PC-3 (cell line): ENCODE measurements around the gene HOXA9. TPM values are rescaled to one million over a fixed set of nuclear protein-coding genes. Genes with fewer than 3 reads are reported as not detected.
A peak's percentile ranks its signal among the peaks of the same experiment; 100 is the strongest.

Source experiments
- ATAC-seq: fragments of 200-7000 bp; cut with Tn5 transposase; 2 replicates; pipeline ENCODE4 v1.9.1; 2020; ENCODE audit warnings: mild to moderate bottlenecking, moderate library complexity
- BruUV-seq: library from RNA; stranded (reverse); fragments of 400-500 nt; replicated peaks from 2 replicates; lab custom pipeline; 2021; lab: Mats Ljungman, UMichigan
- CTCF ChIA-PET: fragments of 300-600 bp; sonication (Branson Sonifier 250); formaldehyde crosslinking; loops from one replicate; lab custom pipeline; 2022; ENCODE audit warnings: antibody characterized with exemption; lab: Charles Lee
- POLR2A ChIA-PET: fragments of 300-600 bp; sonication (Branson Sonifier 250); formaldehyde crosslinking; loops from one replicate; lab custom pipeline; 2022; ENCODE audit warnings: antibody characterized with exemption; ENCODE audit not compliant: unreplicated experiment; lab: Charles Lee
- DNase-seq: peaks from one replicate; pipeline ENCODE4 v3.0.0-alpha.2; 2015
- H2AFZ ChIP-seq: fragments of 300-600 bp; sonication (generic); 2 replicates; pipeline ENCODE4 v1.6.0; 2016; ENCODE audit warnings: antibody characterized with exemption, low read length
- H3F3A ChIP-seq: fragments of 300-600 bp; sonication (generic); one replicate; pipeline ENCODE4 v1.6.0; 2017; ENCODE audit warnings: antibody characterized with exemption, low read length, control low read depth, mild to moderate bottlenecking; ENCODE audit not compliant: unreplicated experiment
- H3K27ac ChIP-seq: fragments of 300-600 bp; sonication (generic); 2 replicates; pipeline ENCODE4 v1.5.1; 2016; ENCODE audit warnings: mild to moderate bottlenecking, low read length
- H3K27me3 ChIP-seq: fragments of 300-600 bp; sonication (generic); 2 replicates; pipeline ENCODE4 v1.6.1; 2016; ENCODE audit warnings: low read length, mixed read lengths
- H3K36me3 ChIP-seq: fragments of 300-600 bp; sonication (generic); 2 replicates; pipeline ENCODE4 v1.6.1; 2016; ENCODE audit warnings: low read depth, mixed run types, low read length, mixed read lengths
- H3K4me1 ChIP-seq: fragments of 300-600 bp; sonication (generic); 2 replicates; pipeline ENCODE4 v1.5.1; 2016; ENCODE audit warnings: low read length; ENCODE audit not compliant: insufficient read depth
- H3K4me2 ChIP-seq: fragments of 300-600 bp; sonication (generic); 2 replicates; pipeline ENCODE4 v1.6.0; 2016; ENCODE audit warnings: low read length
- H3K4me3 ChIP-seq: fragments of 300-600 bp; sonication (generic); 2 replicates; pipeline ENCODE4 v1.5.1; 2016; ENCODE audit warnings: mild to moderate bottlenecking, low read length, mixed read lengths
- H3K79me2 ChIP-seq: fragments of 300-600 bp; sonication (generic); 2 replicates; pipeline ENCODE4 v1.6.1; 2017; ENCODE audit warnings: low read length, mixed read lengths
- H3K9ac ChIP-seq: fragments of 300-600 bp; sonication (generic); 2 replicates; pipeline ENCODE4 v1.6.0; 2016; ENCODE audit warnings: mild to moderate bottlenecking, low read length
- H3K9me2 ChIP-seq: fragments of 300-600 bp; sonication (generic); replicated peaks from 2 replicates; pipeline ENCODE4 v1.6.1; 2016; ENCODE audit warnings: mixed run types, low read length, mixed read lengths
- H3K9me3 ChIP-seq: fragments of 300-600 bp; sonication (generic); 2 replicates; pipeline ENCODE4 v1.6.1; 2016; ENCODE audit warnings: low read length, mixed read lengths
- H4K20me1 ChIP-seq: fragments of 300-600 bp; sonication (generic); 2 replicates; pipeline ENCODE4 v1.6.1; 2016; ENCODE audit warnings: low read length, mixed read lengths
- EZH2 ChIP-seq: fragments of 300-600 bp; sonication (generic); IDR thresholded peaks from one replicate; pipeline ENCODE4 v1.6.1; 2017; ENCODE audit warnings: antibody characterized with exemption, mild to moderate bottlenecking, low read length; ENCODE audit not compliant: unreplicated experiment
- EZH2phosphoT487 ChIP-seq: fragments of 300-600 bp; sonication (generic); IDR thresholded peaks from 2 replicates; pipeline ENCODE4 v1.6.1; 2018; ENCODE audit warnings: mild to moderate bottlenecking, antibody characterized with exemption, low read length, borderline replicate concordance
- intact Hi-C: fragments of 100-400 bp; cut with micrococcal nuclease; formaldehyde crosslinking; loops from 2 replicates; pipeline ENCODE4 v1.9.0; 2023
- total RNA-seq: library from RNA; depleted of rRNA; stranded (reverse); fragments of >200 nt; gene quantifications from 2 replicates; pipeline ENCODE4 v1.2.3, GENCODE V29; 2014
- TF ChIP-seq, protein P1 (sequence below): fragments of 300-600 bp; sonication (generic); conservative IDR thresholded peaks from 2 replicates; pipeline ENCODE4 v1.5.1; 2017; ENCODE audit warnings: antibody characterized with exemption, low read depth, mild to moderate bottlenecking, low read length

HOXA9 gene
- total RNA-seq, 1 experiment from 2014 or later: 69.0 TPM

- no peak for TF ChIP-seq EZH2phosphoT487
- TF ChIP-seq, protein P1, sequence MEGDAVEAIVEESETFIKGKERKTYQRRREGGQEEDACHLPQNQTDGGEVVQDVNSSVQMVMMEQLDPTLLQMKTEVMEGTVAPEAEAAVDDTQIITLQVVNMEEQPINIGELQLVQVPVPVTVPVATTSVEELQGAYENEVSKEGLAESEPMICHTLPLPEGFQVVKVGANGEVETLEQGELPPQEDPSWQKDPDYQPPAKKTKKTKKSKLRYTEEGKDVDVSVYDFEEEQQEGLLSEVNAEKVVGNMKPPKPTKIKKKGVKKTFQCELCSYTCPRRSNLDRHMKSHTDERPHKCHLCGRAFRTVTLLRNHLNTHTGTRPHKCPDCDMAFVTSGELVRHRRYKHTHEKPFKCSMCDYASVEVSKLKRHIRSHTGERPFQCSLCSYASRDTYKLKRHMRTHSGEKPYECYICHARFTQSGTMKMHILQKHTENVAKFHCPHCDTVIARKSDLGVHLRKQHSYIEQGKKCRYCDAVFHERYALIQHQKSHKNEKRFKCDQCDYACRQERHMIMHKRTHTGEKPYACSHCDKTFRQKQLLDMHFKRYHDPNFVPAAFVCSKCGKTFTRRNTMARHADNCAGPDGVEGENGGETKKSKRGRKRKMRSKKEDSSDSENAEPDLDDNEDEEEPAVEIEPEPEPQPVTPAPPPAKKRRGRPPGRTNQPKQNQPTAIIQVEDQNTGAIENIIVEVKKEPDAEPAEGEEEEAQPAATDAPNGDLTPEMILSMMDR: no peak
- no peak for TF ChIP-seq EZH2
- ATAC-seq (no peak), DNase-seq (peak; percentile 48)
- Histone ChIP-seq H4K20me1 (peaks cover 15% of the 10 kb centered on the region), H3K79me2 (peaks cover 100% of the 10 kb centered on the region), H3K27me3 (no peaks in the 10 kb centered on the region), H3K4me2 (peak overlapping the region; percentile 93), H3K4me1 (peaks cover 11% of the 10 kb centered on the region), H3K27ac (peak overlapping the region; percentile 97), H3K36me3 (peaks cover 22% of the 10 kb centered on the region), H3K4me3 (peak overlapping the region; percentile 84), H3K9me2 (no peaks in the 10 kb centered on the region), H3K9me3 (no peaks in the 10 kb centered on the region), H2AFZ (no peak overlapping the region), H3F3A (peaks cover 2% of the 10 kb centered on the region), H3K9ac (peak overlapping the region; percentile 90)
- BruUV-seq: no TSS peak
- POLR2A ChIA-PET: interaction anchor here (0.5 to 1.3 kb wide), 4 partner anchors 13 to 573 kb away, joined by 3 to 7 read pairs (median 4); no protein-coding TSS in a partner anchor
- CTCF ChIA-PET: interaction anchor here (1.4 kb wide), 1 partner anchor 12 kb away, joined by 4 read pairs; no protein-coding TSS in a partner anchor
- intact Hi-C loops: loop anchor here (5.0 kb wide), 3 partner anchors 34 to 1011 kb away; partner anchors contain the start of genes CBX3, HNRNPA2B1 and HOXA13
Observed at GRCh38 chr7:27167916-27168264, 2.6 kb upstream of the HOXA9 start.

- Histone ChIP-seq H2AFZ (no peak overlapping the region), H3K36me3 (peaks cover 26% of the 10 kb centered on the region), H4K20me1 (peaks cover 20% of the 10 kb centered on the region), H3K27me3 (no peaks in the 10 kb centered on the region), H3K9me3 (no peaks in the 10 kb centered on the region), H3K4me3 (peak overlapping the region; percentile 84), H3K9ac (peak overlapping the region; percentile 90), H3K4me2 (peak overlapping the region; percentile 93), H3K4me1 (peaks cover 11% of the 10 kb centered on the region), H3K9me2 (no peaks in the 10 kb centered on the region), H3F3A (peaks cover 5% of the 10 kb centered on the region), H3K27ac (peak overlapping the region; percentile 97), H3K79me2 (peaks cover 100% of the 10 kb centered on the region)
- DNase-seq (peak; percentile 85), ATAC-seq (peak; percentile 2; the same call in 1 of the 2 replicates)
- CTCF ChIA-PET: no interaction called here
- TF ChIP-seq EZH2phosphoT487: no peak
- TF ChIP-seq, protein P1: no peak
- no peak for TF ChIP-seq EZH2
- no TSS peak for BruUV-seq
- intact Hi-C loops: loop anchor here (5.0 kb wide), 3 partner anchors 35 to 1010 kb away; partner anchors contain the start of genes CBX3, HNRNPA2B1 and HOXA13
- POLR2A ChIA-PET: interaction anchor here (0.6 to 1.2 kb wide), 5 partner anchors 9 to 459 kb away, joined by 3 to 5 read pairs (median 3); no protein-coding TSS in a partner anchor
Observed at GRCh38 chr7:27166531-27167505, 1.5 kb upstream of the HOXA9 start.
